COLO668 (cell line): Measurements from ENCODE around the gene PIWIL4.
A peak's percentile ranks its signal among the peaks of the same experiment; 100 is the strongest.
"Not testable (repeated sequence)": the region's sequence is repeated elsewhere in the genome, so short reads cannot be mapped to it uniquely, and the experiment has no call there.

Experiments
- DNase-seq: peaks from one replicate; lab custom pipeline; 2025; ENCODE audit not compliant: unreplicated experiment; lab: John Stamatoyannopoulos, UW

Gene PIWIL4

GRCh38 chr11:94583866-94584500 lies 16.8 kb downstream of the PIWIL4 start:
- DNase-seq = no peak

DNA sequence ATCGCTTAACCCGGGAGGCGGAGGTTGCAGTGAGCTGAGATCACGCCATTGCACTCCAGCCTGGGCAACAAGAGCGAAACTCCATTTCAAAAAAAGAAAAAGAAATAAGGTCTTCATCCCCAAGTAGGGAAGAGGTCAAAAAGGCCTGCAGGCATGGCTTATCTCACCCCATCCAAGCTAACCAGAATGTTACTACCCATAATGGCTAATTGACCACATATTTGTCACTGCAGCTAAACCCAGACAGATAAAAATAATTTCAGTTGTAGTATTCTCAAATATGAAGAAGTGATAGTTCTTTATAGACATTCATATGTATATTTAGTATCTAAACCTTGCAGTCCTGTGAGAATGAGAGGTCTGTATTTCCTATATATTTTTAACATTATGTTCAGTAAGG lies 17.8 kb downstream of the PIWIL4 start:
- no peak for DNase-seq

GRCh38 chr11:94585399-94585798 lies 18.2 kb downstream of the PIWIL4 start:
- DNase-seq = no peak

- DNase-seq = no peak
Measured at GRCh38 chr11:94586546-94586945, 19.4 kb downstream of the PIWIL4 start.

GRCh38 chr11:94586978-94587377 lies 19.8 kb downstream of the PIWIL4 start:
- no peak for DNase-seq

GRCh38 chr11:94588366-94588942 lies 21.3 kb downstream of the PIWIL4 start:
- DNase-seq = no peak

DNA sequence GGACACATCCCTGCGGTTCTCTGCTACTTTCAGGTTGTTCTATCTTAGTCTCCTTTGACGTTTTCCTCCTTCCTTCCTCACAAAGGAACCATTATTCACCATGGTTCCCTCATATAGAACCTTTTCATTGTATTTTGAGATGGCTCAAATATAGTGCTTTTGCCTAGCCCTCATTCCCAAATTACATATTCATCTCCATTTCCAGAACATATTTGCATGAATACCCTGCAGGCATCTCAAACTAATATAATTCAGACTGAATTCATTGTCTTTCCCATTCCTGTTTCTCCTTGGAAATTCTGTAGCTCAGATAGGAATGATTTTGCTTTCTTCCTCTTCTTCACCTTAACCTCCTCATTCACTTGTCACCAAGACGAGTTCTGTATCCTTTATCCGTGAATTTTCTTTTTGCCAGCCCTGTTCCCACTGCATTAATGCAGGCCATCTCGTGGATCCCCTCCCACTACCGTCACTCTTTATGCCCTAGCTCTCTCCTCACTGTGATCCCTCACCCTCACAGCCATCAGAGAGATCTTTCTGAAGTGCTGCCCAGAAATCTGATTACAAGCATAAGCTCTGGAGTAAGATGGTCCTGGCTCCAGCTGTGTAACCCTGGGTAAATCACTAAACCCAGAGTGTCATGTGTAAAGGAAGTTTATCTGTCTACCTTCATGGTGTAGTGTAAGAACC lies 23.3 kb downstream of the PIWIL4 start:
- DNase-seq = no peak

- no peak for DNase-seq
Measured at GRCh38 chr11:94593030-94593429, 25.9 kb downstream of the PIWIL4 start.

GRCh38 chr11:94595076-94595475 lies 27.9 kb downstream of the PIWIL4 start:
- no peak for DNase-seq

- DNase-seq = no peak
Measured at GRCh38 chr11:94597896-94598295, 30.7 kb downstream of the PIWIL4 start.

GRCh38 chr11:94599510-94599909 lies 32.3 kb downstream of the PIWIL4 start:
- DNase-seq = no peak

- DNase-seq = peak; percentile 48
Measured at GRCh38 chr11:94602430-94603372, 35.5 kb downstream of the PIWIL4 start.

GRCh38 chr11:94603587-94603986 lies 36.4 kb downstream of the PIWIL4 start:
- no peak for DNase-seq

DNA sequence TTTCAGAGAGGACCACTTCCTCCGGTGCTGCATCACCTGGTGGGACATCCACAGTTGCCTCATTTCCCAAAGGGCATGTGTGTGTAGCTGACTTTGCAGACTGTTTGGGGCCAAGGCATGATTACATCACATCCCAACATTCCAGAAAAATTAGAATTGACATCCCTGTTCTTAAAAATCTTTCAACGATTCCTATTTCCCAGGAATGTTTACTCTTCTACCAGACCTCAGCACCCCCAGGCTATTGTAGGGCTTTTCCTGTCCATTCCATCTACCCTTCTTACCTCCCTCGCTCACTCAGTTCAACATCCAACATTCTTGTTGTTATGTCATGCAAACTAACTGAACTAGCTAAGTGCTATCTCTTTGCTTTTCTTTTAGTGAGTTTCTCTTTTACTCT lies 37.3 kb downstream of the PIWIL4 start:
- no peak for DNase-seq

- no peak for DNase-seq
Measured at GRCh38 chr11:94613120-94613519, 46.0 kb downstream of the PIWIL4 start.

- peak; percentile 52 for DNase-seq
Measured at GRCh38 chr11:94623120-94623735, 56.1 kb downstream of the PIWIL4 start.

- DNase-seq = not testable (repeated sequence)
Measured at GRCh38 chr11:94625422-94625821, 58.3 kb downstream of the PIWIL4 start.

DNA sequence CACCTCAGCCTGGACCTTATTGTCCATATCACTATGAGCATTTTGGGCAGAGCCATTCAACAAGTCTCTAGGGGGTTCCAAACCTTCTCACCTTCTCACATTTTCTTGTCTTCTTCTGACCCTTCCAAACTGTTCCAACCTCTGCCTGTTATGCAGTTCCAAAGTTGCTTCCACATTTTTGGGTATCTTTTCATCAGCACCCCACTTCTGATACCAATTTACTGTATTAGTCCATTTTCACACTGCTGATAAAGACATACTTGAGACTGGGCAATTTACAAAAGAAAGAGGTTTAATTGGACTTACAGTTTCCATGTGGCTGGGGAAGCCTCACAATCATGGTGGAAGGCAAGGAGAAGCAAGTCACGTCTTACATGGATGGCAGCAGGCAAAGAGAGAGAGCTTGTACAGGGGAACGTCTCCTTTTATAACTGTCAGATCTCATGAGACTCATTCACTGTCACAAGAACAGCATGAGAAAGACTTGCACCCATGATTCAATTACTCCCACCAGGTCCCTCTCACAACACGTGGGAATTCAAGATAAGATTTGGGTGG lies 59.9 kb downstream of the PIWIL4 start:
- DNase-seq = not testable (repeated sequence)

- DNase-seq = no peak
Measured at GRCh38 chr11:94629741-94630140, 62.6 kb downstream of the PIWIL4 start.

- no peak for DNase-seq
Measured at GRCh38 chr11:94630221-94630620, 63.1 kb downstream of the PIWIL4 start.

DNA sequence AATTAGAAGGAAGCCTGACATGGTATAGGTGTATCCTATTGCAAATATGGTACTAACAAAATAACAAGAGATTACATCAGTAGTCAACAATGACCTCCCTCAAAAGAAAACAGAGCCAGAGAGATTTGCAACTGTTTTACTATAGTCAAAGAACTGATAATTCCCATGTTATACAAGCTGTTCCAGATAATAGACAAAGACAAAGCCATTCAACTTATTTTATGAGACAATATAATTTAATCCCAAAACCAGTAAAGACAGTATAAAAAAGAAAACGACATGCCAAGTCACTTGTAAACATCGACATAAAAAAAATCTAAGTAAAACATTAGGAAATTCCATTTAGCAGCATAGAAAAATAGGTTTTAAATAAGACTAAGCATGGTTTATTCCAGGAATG lies 65.2 kb downstream of the PIWIL4 start:
- no peak for DNase-seq
